Spleen (tissue), 11 donors: ENCODE measurements around the gene TOR3A. TPM values are rescaled to one million over a fixed set of nuclear protein-coding genes. Genes with fewer than 3 reads are reported as not detected.

ENCODE experiments used
- DNase-seq: peaks from one replicate; pipeline ENCODE4 v3.0.0-alpha.2; 2020
- H3K27ac ChIP-seq, 8 donors: fragments of 200-600 bp; sonication (generic) in 7 of 8; 1 replicate in 4 of 8; 2 replicates in 4 of 8; pipeline versions ENCODE4 v1.5.0 to v1.8.0; 2016 to 2021; ENCODE audit warnings: inconsistent platforms in 4 of 8, mild to moderate bottlenecking in 4 of 8, moderate library complexity in 1 of 8
- H3K27me3 ChIP-seq, 7 donors: fragments of 200-600 bp; sonication (generic) in 6 of 7; replicated peaks in 1 of 7; 1 replicate in 4 of 7; 2 replicates in 3 of 7; pipeline versions ENCODE4 v1.5.0 to v1.8.0; 2016 to 2021; ENCODE audit warnings: inconsistent platforms in 3 of 7, mild to moderate bottlenecking in 1 of 7
- H3K36me3 ChIP-seq, 6 donors: fragments of 200-600 bp; sonication (generic) in 5 of 6; 1 replicate in 4 of 6; 2 replicates in 2 of 6; pipeline versions ENCODE4 v1.5.0 to v1.8.0; 2016 to 2021; ENCODE audit warnings: inconsistent platforms in 2 of 6
- H3K4me1 ChIP-seq, 6 donors: fragments of 200-600 bp; sonication (generic) in 5 of 6; 1 replicate in 3 of 6; 2 replicates in 3 of 6; pipeline versions ENCODE4 v1.5.0 to v1.8.0; 2016 to 2021; ENCODE audit warnings: inconsistent platforms in 3 of 6
- H3K4me3 ChIP-seq, 8 donors: fragments of 200-600 bp; sonication (generic) in 7 of 8; 1 replicate in 4 of 8; 2 replicates in 4 of 8; pipeline versions ENCODE4 v1.5.0 to v1.8.0; 2016 to 2021; ENCODE audit warnings: inconsistent platforms in 4 of 8, mild to moderate bottlenecking in 4 of 8, moderate library complexity in 2 of 8
- H3K9me3 ChIP-seq, 8 donors: fragments of 200-600 bp; sonication (generic) in 7 of 8; 1 replicate in 4 of 8; 2 replicates in 4 of 8; pipeline versions ENCODE4 v1.5.0 to v1.8.0; 2016 to 2021; ENCODE audit warnings: inconsistent platforms in 4 of 8
- POLR2A ChIP-seq, 3 donors: fragments of 450-650 bp; IDR thresholded peaks; one replicate each; pipeline ENCODE4 v1.5.1; 2017; ENCODE audit warnings: antibody characterized with exemption in 3 of 3, mild to moderate bottlenecking in 1 of 3
- POLR2AphosphoS5 ChIP-seq, 3 donors: sonication (generic); formaldehyde crosslinking; IDR thresholded peaks; one replicate each; pipeline ENCODE4 v1.5.1; 2017; ENCODE audit warnings: antibody characterized with exemption in 3 of 3
- WGBS, 5 donors: extraction: QIAGEN DNeasy Blood & Tissue Kit in 3 of 5; methylation state at CpG; one replicate each; pipeline versions ENCODE4 v1.1.5 to v1.1.7; 2013 to 2018; 5-methylcytosine and 5-hydroxymethylcytosine counted together
- intact Hi-C: fragments of 100-400 bp; cut with DNase I; formaldehyde crosslinking; loops from one replicate; pipeline ENCODE4 v1.15.0; 2023; ENCODE audit warnings: low total_unique reads
- polyA plus RNA-seq, 3 donors: library from polyadenylated mRNA; stranded (reverse); fragments of 200-250 nt; gene quantifications; one replicate each; pipeline ENCODE4 v1.2.1, GENCODE V29; 2013
- total RNA-seq, 7 donors: library from RNA; depleted of rRNA in 3 of 7; stranded (reverse); fragments of >200 nt in 3 of 7; fragmentation: NEBNext Ultra II Directional in 4 of 7; extraction: Animal tissue kit (Norgen Biotek cat#: 25700) in 4 of 7; gene quantifications; one replicate each; pipeline versions ENCODE4 v1.1.0 to v1.2.1, GENCODE V29; 2016 to 2021
- TF ChIP-seq, protein P1 (sequence below), 11 experiments: fragments of 200-600 bp in 7 of 11; fragments of 450-650 bp in 4 of 11; sonication (generic) in 4 of 11; IDR thresholded peaks in 8 of 11; conservative IDR thresholded peaks in 3 of 11; 1 replicate in 7 of 11; 2 replicates in 4 of 11; pipeline versions ENCODE4 v1.4.0 to v1.8.0; 2016 to 2021; ENCODE audit warnings: antibody characterized with exemption in 11 of 11, inconsistent platforms in 4 of 11, mild to moderate bottlenecking in 1 of 11
- donor health status: healthy with polysubstance abuse.
- donor health status: DM: no; HTN: no; CAD: no; lungs with moderate emphysema.
- donor health status: DM: no; HTN: no; CAD: no.
- donor health status: Bipolar disorder and iron deficiency.
- donor health status: healthy.
- donor health status: DM: no; HTN: no; CAD: no.
- donor health status: DM: yes; HTN: yes; CAD: no.

TOR3A gene
- total and polyA plus RNA-seq, 10 donors = 27.9 to 51.7 (median 42.0) TPM

DNA sequence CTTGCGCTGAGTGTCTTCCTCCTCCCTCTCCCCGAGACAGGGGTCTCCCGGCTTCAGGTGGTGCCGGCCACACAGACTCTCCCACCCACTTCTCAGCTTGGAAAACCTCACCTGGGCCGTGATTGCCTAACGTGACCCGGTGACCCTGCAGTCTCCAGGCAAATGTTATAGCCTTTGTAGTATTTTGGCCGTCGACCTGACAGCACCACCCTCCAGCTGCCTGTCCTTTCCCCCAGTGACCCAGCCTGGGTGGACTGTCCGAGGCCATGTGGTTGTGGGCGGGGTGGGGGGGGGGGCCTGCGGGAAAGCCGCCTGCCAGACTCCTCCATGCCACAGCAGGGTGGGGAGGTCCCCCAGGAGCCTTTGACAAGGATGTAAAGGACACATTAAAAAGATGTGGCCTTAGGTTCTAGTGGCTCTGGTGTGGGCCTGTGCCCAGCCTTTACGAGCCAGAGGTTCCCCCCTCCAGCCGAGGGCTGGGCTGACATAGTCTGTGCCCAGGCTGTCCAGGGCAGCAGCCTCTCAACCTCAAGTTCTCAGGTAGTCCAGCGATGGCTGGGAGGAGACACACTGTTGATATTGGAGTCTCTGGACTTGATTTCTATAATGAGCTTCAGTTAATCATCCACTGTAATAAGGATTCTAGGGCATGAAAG is 8.1 kb downstream of the TOR3A start:
- no peaks in the 10 kb centered on the region for H3K9me3 ChIP-seq
- H3K36me3 ChIP-seq = peaks cover 0 to 98% (median 61%) of the 10 kb centered on the region in 6 donors
- no peak for TF ChIP-seq POLR2AphosphoS5 (IDR thresholded peaks at IDR 0.05)
- TF ChIP-seq POLR2A (IDR thresholded peaks at IDR 0.05) = no peak
- TF ChIP-seq, protein P1, sequence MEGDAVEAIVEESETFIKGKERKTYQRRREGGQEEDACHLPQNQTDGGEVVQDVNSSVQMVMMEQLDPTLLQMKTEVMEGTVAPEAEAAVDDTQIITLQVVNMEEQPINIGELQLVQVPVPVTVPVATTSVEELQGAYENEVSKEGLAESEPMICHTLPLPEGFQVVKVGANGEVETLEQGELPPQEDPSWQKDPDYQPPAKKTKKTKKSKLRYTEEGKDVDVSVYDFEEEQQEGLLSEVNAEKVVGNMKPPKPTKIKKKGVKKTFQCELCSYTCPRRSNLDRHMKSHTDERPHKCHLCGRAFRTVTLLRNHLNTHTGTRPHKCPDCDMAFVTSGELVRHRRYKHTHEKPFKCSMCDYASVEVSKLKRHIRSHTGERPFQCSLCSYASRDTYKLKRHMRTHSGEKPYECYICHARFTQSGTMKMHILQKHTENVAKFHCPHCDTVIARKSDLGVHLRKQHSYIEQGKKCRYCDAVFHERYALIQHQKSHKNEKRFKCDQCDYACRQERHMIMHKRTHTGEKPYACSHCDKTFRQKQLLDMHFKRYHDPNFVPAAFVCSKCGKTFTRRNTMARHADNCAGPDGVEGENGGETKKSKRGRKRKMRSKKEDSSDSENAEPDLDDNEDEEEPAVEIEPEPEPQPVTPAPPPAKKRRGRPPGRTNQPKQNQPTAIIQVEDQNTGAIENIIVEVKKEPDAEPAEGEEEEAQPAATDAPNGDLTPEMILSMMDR (IDR thresholded peaks at IDR 0.05 in 8 of 11, conservative IDR thresholded peaks at IDR 0.05 in 3 of 11) = no peak
- intact Hi-C loops = no loop called here
- WGBS, 5 donors = 83 to 92% (median 85%) methylated on average over 11 to 16 of the region's 16 CpGs
- H3K4me1 ChIP-seq = peaks cover 11 to 68% (median 45%) of the 10 kb centered on the region in 6 donors
- H3K27me3 ChIP-seq = no peaks in the 10 kb centered on the region
- peak overlapping the region in 1 of 8 donors; percentile 19 for H3K4me3 ChIP-seq
- DNase-seq = no peak
- peak overlapping the region in 5 of 8 donors; percentile 8 to 75 (median 62) for H3K27ac ChIP-seq

DNA sequence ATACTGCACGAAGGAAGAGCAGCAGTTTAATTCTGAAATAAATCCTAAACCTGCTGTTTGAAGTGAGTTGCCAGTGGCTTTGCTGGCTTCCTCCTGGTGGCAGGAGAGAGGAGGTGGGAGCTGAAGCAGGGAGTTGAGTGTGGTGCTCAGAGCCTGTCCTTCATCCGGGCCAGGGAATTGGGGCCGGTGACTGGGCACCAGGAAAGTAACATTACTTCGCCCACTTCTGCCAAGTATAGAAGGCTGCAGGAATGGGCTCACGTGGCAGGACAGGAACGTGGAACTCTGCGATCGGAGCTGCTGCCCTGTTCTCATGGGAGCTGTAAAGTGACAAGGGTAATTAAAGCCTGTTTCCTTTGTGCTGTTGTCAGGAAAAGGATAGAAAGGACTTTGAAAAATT is 8.7 kb downstream of the TOR3A start:
- WGBS, 5 donors = 70 to 81% (median 79%) methylated on average over 8 of the region's 8 CpGs
- no peak overlapping the region for H3K4me3 ChIP-seq
- peaks cover 0 to 98% (median 65%) of the 10 kb centered on the region in 6 donors for H3K36me3 ChIP-seq
- no peak for DNase-seq
- no peak for TF ChIP-seq POLR2AphosphoS5 (IDR thresholded peaks at IDR 0.05)
- TF ChIP-seq POLR2A (IDR thresholded peaks at IDR 0.05) = no peak
- TF ChIP-seq, protein P1 (IDR thresholded peaks at IDR 0.05 in 8 of 11, conservative IDR thresholded peaks at IDR 0.05 in 3 of 11) = peak in 1 of 11 experiments; percentile 11
- intact Hi-C loops = no loop called here
- no peaks in the 10 kb centered on the region for H3K9me3 ChIP-seq
- peak overlapping the region in 6 of 8 donors; percentile 10 to 75 (median 55) for H3K27ac ChIP-seq
- H3K27me3 ChIP-seq = no peaks in the 10 kb centered on the region
- H3K4me1 ChIP-seq = peaks cover 11 to 65% (median 45%) of the 10 kb centered on the region in 6 donors

DNA sequence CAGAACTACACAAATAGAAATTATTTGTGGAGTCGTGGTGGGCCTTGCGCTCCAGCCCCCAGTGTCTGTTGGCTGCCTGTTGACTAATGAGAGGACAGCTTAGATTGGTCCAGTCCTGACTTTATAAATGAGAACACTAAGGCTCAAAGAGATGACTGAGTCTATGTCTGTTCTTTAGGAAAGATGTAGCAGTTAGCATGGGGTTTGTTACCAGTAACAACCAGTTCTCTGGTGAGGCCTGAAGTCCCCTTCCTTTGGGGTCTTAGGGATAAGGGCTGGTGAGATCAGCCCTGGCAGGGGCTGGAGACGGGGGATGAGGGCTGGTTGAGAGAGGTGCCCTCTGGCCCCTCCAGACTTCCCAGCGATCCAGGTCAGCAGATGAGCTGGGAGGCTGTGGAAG is 9.1 kb downstream of the TOR3A start:
- Histone ChIP-seq H3K27ac (peak overlapping the region in 7 of 8 donors; percentile 10 to 75 (median 48)), H3K27me3 (no peaks in the 10 kb centered on the region), H3K4me3 (no peak overlapping the region), H3K4me1 (peaks cover 11 to 64% (median 45%) of the 10 kb centered on the region in 6 donors), H3K36me3 (peaks cover 0 to 98% (median 66%) of the 10 kb centered on the region in 6 donors), H3K9me3 (no peaks in the 10 kb centered on the region)
- 87 to 95% (median 88%) methylated on average over 4 of the region's 4 CpGs for WGBS, 5 donors
- intact Hi-C loops = no loop called here
- TF ChIP-seq POLR2AphosphoS5 (IDR thresholded peaks at IDR 0.05) = no peak
- no peak for TF ChIP-seq POLR2A (IDR thresholded peaks at IDR 0.05)
- DNase-seq = no peak

DNA sequence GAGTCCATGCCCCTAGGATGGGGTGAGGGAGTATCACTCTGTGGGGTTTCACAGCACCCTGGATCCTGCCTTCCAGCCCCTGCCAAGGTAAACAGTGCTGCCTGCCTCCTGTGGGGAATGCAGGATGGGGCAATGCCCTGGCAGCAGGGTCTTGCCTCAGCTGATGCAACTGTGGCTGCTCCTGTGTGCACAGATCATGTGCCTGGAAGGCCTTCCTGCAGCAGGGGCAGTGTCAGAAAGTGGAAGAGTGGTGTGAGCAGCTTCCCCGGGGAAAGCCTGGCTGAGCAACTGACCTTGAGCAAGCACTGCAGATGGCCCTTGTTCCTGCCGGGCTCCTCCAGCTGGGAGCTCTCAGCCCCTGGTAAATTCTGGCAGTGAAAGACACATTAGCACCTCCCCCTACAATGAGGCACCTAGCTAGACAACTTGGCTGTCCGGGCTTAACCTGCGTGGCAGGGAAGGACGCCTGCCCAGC is 9.9 kb downstream of the TOR3A start:
- H3K36me3 ChIP-seq = peaks cover 0 to 98% (median 69%) of the 10 kb centered on the region in 6 donors
- no peaks in the 10 kb centered on the region for H3K9me3 ChIP-seq
- peaks cover 11 to 60% (median 45%) of the 10 kb centered on the region in 6 donors for H3K4me1 ChIP-seq
- no peaks in the 10 kb centered on the region for H3K27me3 ChIP-seq
- peak overlapping the region in 6 of 8 donors; percentile 15 to 75 (median 55) for H3K27ac ChIP-seq
- H3K4me3 ChIP-seq = no peak overlapping the region
- 35 to 79% (median 55%) methylated on average over 4 to 5 of the region's 5 CpGs for WGBS, 5 donors
- intact Hi-C loops = no loop called here
- TF ChIP-seq POLR2AphosphoS5 (IDR thresholded peaks at IDR 0.05) = peak in 2 of 3 donors; percentile 38 to 64
- TF ChIP-seq, protein P1 (IDR thresholded peaks at IDR 0.05 in 8 of 11, conservative IDR thresholded peaks at IDR 0.05 in 3 of 11) = no peak
- DNase-seq = no peak
